HepG2 (cell line): ENCODE results near the gene ZBTB26. TPM values are rescaled to one million over a fixed set of nuclear protein-coding genes. Genes with fewer than 3 reads are reported as not detected.

Experiments
- HHEX ChIP-seq: IDR thresholded peaks from 2 replicates; pipeline ENCODE4 v1.6.1; 2016; ENCODE audit warnings: control low read depth
- KLF16 ChIP-seq, 2 experiments: sonication (generic) in 1 of 2; formaldehyde crosslinking in 1 of 2; IDR thresholded peaks; 2 replicates each; pipeline versions ENCODE4 v1.6.1 to v1.8.0; 2016 to 2023; ENCODE audit warnings: missing genetic modification reagents in 2 of 2, missing compliant biosample characterization in 1 of 2
- MBNL3 ChIP-seq: fragments of 250-450 bp; sonication (Bioruptor Pico); conservative IDR thresholded peaks from 2 replicates; pipeline ENCODE4 v1.8.0; 2022; ENCODE audit warnings: mild to moderate bottlenecking, inconsistent platforms
- NFYB ChIP-seq: sonication (generic); formaldehyde crosslinking; IDR thresholded peaks from 2 replicates; pipeline ENCODE4 v1.4.0; 2020; ENCODE audit warnings: missing genetic modification reagents
- REXO4 ChIP-seq: sonication (generic); formaldehyde crosslinking; IDR thresholded peaks from 2 replicates; pipeline ENCODE4 v1.8.0; 2022; ENCODE audit warnings: missing genetic modification reagents, mild to moderate bottlenecking, borderline replicate concordance
- SALL2 ChIP-seq: sonication (generic); formaldehyde crosslinking; IDR thresholded peaks from 2 replicates; pipeline ENCODE4 v1.8.1; 2023; ENCODE audit warnings: mild to moderate bottlenecking, missing genetic modification reagents, inconsistent platforms
- SRSF1 ChIP-seq: fragments of 200-400 bp; formaldehyde crosslinking; optimal IDR thresholded peaks from 2 replicates; pipeline ENCODE3; 2017; ENCODE audit warnings: mild to moderate bottlenecking, low read depth, low read length, moderate library complexity
- TBL1XR1 ChIP-seq: fragments of 150-350 bp; IDR thresholded peaks from 2 replicates; pipeline ENCODE4 v1.6.1; 2014; ENCODE audit warnings: borderline replicate concordance, low read length; ENCODE audit not compliant: partially characterized antibody
- ZBTB38 ChIP-seq: sonication (generic); formaldehyde crosslinking; IDR thresholded peaks from 2 replicates; pipeline ENCODE4 v1.5.1; 2020; ENCODE audit warnings: mild to moderate bottlenecking, missing genetic modification reagents
- ZNF10 ChIP-seq: sonication (generic); formaldehyde crosslinking; IDR thresholded peaks from 2 replicates; pipeline ENCODE4 v1.4.0; 2020; ENCODE audit warnings: mild to moderate bottlenecking, low read depth, missing genetic modification reagents, borderline replicate concordance
- ZNF3 ChIP-seq: IDR thresholded peaks from 2 replicates; pipeline ENCODE4 v1.7.0; 2017; ENCODE audit warnings: inconsistent platforms
- ZNF432 ChIP-seq: sonication (generic); formaldehyde crosslinking; IDR thresholded peaks from 2 replicates; pipeline ENCODE4 v1.5.0; 2020; ENCODE audit warnings: missing genetic modification reagents, mild to moderate bottlenecking, borderline replicate concordance
- ZNF678 ChIP-seq: sonication (generic); formaldehyde crosslinking; IDR thresholded peaks from 2 replicates; pipeline ENCODE4 v1.4.0; 2020; ENCODE audit warnings: mild to moderate bottlenecking, missing genetic modification reagents
- ZNF883 ChIP-seq: sonication (generic); formaldehyde crosslinking; IDR thresholded peaks from 2 replicates; pipeline ENCODE4 v1.5.1; 2020; ENCODE audit warnings: mild to moderate bottlenecking, missing genetic modification reagents; ENCODE audit errors: not compliant biosample characterization
- polyA plus RNA-seq, 8 experiments: library from polyadenylated mRNA; depleted of rRNA in 3 of 8; stranded (reverse) in 7 of 8; unstranded in 1 of 8; fragments of >200 nt; fragmentation: Illumina TruSeq in 4 of 8; extraction: Trizol in 4 of 8; gene quantifications; 2 replicates each; pipeline versions ENCODE4 v1.2.1 to v1.2.3, GENCODE V29; 2011 to 2016; ENCODE audit warnings: low read depth in 4 of 8, missing spikeins in 1 of 8, mixed read lengths in 1 of 8; ENCODE audit not compliant: insufficient read depth in 1 of 8
- total RNA-seq, 5 experiments: library from RNA; depleted of rRNA; stranded (reverse); fragments of >200 nt; fragmentation: Illumina TruSeq; extraction: Trizol; gene quantifications; 2 replicates each; pipeline ENCODE4 v1.2.3, GENCODE V29; 2016; ENCODE audit warnings: low read depth in 1 of 5
- TF ChIP-seq, protein P1 (sequence below): sonication (generic); formaldehyde crosslinking; IDR thresholded peaks from 2 replicates; pipeline ENCODE4 v1.5.1; 2020; ENCODE audit warnings: missing genetic modification reagents, mild to moderate bottlenecking, borderline replicate concordance
- TF ChIP-seq, protein P2 (sequence below): sonication (generic); formaldehyde crosslinking; IDR thresholded peaks from 2 replicates; pipeline ENCODE4 v1.8.1; 2022; ENCODE audit warnings: mild to moderate bottlenecking, missing genetic modification reagents
- TF ChIP-seq, protein P3 (sequence below): sonication (generic); formaldehyde crosslinking; IDR thresholded peaks from 2 replicates; pipeline ENCODE4 v1.5.1; 2020; ENCODE audit warnings: missing genetic modification reagents, mild to moderate bottlenecking, borderline replicate concordance
- TF ChIP-seq, protein P4 (sequence below): sonication (generic); formaldehyde crosslinking; IDR thresholded peaks from 2 replicates; pipeline ENCODE4 v1.5.1; 2020; ENCODE audit warnings: mild to moderate bottlenecking, missing genetic modification reagents, moderate library complexity
- TF ChIP-seq, protein P5 (sequence below): sonication (generic); formaldehyde crosslinking; IDR thresholded peaks from 2 replicates; pipeline ENCODE4 v1.5.0; 2020; ENCODE audit warnings: missing genetic modification reagents
- TF ChIP-seq, protein P6 (sequence below): sonication (generic); formaldehyde crosslinking; IDR thresholded peaks from 2 replicates; pipeline ENCODE4 v1.8.0; 2022; ENCODE audit warnings: missing genetic modification reagents, mild to moderate bottlenecking, borderline replicate concordance

Gene ZBTB26
- total and polyA plus RNA-seq, 2 of the 13 experiments (the other 11 are each of a cell fraction or from before 2014, with no cell fraction given), result 4.5 to 8.6 TPM

DNA sequence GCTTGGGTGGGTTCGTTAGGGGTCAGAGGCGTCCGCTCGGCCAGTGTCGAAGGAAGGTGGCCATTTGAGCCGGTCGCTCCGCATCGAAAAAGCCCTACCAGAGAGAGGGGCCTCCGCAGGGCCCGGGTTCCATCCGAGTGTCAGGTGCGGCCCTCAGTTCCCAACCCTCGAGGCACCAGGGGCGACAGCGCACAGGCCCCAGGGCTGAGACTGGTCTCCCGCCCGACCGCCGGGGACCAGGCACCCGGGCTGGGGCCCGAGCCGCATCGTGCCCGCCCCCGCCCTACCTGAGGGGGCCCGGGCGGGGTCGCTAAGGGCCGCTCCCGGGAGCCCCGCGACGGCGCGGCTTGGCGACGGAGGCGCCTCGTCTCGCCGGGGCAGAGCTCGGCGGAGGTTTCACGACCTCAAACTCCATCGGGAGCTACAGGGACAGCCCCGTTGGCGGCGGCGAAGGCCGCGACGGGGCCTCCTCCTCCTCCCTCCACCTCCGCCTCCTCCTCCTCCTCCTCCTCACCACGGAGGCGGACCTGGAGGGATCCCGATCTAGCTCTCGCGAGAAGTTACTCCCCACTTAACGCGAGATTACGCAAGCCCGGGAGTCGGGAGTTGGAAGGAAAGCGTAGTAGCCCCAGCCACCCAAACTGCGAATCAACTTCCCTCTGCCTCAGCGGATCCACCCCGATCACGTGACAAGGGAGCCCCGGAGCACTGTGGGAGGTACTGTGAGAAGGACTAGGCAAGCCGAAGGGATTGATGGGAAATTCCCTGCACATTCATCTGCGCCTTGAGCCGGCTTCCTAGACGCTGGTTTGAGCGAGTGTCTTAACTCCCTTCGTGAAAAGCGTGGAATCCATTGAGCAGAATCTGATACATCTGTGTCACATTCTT lies 26.2 kb downstream of the ZBTB26 start, which contains the start of gene RC3H2 (continued):
- TF ChIP-seq, protein P1, sequence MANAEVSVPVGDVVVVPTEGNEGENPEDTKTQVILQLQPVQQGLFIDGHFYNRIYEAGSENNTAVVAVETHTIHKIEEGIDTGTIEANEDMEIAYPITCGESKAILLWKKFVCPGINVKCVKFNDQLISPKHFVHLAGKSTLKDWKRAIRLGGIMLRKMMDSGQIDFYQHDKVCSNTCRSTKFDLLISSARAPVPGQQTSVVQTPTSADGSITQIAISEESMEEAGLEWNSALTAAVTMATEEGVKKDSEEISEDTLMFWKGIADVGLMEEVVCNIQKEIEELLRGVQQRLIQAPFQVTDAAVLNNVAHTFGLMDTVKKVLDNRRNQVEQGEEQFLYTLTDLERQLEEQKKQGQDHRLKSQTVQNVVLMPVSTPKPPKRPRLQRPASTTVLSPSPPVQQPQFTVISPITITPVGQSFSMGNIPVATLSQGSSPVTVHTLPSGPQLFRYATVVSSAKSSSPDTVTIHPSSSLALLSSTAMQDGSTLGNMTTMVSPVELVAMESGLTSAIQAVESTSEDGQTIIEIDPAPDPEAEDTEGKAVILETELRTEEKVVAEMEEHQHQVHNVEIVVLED, result peak; percentile 67; the same call in 1 of the 2 replicates
- TF ChIP-seq ZNF678, result no peak
- TF ChIP-seq, protein P2, sequence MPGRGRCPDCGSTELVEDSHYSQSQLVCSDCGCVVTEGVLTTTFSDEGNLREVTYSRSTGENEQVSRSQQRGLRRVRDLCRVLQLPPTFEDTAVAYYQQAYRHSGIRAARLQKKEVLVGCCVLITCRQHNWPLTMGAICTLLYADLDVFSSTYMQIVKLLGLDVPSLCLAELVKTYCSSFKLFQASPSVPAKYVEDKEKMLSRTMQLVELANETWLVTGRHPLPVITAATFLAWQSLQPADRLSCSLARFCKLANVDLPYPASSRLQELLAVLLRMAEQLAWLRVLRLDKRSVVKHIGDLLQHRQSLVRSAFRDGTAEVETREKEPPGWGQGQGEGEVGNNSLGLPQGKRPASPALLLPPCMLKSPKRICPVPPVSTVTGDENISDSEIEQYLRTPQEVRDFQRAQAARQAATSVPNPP (CRISPR knock-in tag), result no peak
- TF ChIP-seq, protein P3, sequence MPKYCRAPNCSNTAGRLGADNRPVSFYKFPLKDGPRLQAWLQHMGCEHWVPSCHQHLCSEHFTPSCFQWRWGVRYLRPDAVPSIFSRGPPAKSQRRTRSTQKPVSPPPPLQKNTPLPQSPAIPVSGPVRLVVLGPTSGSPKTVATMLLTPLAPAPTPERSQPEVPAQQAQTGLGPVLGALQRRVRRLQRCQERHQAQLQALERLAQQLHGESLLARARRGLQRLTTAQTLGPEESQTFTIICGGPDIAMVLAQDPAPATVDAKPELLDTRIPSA (CRISPR knock-in tag), result peak; percentile 100
- no peak for TF ChIP-seq ZNF883 (CRISPR knock-in tag)
- TF ChIP-seq TBL1XR1, result no peak
- no peak for TF ChIP-seq ZNF3
- no peak for TF ChIP-seq REXO4 (CRISPR knock-in tag)
- TF ChIP-seq, protein P4, sequence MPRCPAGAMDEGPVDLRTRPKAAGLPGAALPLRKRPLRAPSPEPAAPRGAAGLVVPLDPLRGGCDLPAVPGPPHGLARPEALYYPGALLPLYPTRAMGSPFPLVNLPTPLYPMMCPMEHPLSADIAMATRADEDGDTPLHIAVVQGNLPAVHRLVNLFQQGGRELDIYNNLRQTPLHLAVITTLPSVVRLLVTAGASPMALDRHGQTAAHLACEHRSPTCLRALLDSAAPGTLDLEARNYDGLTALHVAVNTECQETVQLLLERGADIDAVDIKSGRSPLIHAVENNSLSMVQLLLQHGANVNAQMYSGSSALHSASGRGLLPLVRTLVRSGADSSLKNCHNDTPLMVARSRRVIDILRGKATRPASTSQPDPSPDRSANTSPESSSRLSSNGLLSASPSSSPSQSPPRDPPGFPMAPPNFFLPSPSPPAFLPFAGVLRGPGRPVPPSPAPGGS (CRISPR knock-in tag), result peak; percentile 59; the same call in 1 of the 2 replicates
- TF ChIP-seq SALL2 (CRISPR knock-in tag), result peak; percentile 46; the same call in 1 of the 2 replicates
- TF ChIP-seq, protein P5, sequence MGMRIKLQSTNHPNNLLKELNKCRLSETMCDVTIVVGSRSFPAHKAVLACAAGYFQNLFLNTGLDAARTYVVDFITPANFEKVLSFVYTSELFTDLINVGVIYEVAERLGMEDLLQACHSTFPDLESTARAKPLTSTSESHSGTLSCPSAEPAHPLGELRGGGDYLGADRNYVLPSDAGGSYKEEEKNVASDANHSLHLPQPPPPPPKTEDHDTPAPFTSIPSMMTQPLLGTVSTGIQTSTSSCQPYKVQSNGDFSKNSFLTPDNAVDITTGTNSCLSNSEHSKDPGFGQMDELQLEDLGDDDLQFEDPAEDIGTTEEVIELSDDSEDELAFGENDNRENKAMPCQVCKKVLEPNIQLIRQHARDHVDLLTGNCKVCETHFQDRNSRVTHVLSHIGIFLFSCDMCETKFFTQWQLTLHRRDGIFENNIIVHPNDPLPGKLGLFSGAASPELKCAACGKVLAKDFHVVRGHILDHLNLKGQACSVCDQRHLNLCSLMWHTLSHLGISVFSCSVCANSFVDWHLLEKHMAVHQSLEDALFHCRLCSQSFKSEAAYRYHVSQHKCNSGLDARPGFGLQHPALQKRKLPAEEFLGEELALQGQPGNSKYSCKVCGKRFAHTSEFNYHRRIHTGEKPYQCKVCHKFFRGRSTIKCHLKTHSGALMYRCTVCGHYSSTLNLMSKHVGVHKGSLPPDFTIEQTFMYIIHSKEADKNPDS (CRISPR knock-in tag), result no peak
- TF ChIP-seq ZNF432 (CRISPR knock-in tag), result no peak
- TF ChIP-seq ZNF10 (CRISPR knock-in tag), result no peak
- peak in 1 of 2 experiments; percentile 49; a peak in 2 of 4 replicates for TF ChIP-seq KLF16 (CRISPR knock-in tag; IDR thresholded peaks at IDR 0.05)
- peak; percentile 26; the same call in 1 of the 2 replicates for TF ChIP-seq ZBTB38 (CRISPR knock-in tag)
- TF ChIP-seq, protein P6, sequence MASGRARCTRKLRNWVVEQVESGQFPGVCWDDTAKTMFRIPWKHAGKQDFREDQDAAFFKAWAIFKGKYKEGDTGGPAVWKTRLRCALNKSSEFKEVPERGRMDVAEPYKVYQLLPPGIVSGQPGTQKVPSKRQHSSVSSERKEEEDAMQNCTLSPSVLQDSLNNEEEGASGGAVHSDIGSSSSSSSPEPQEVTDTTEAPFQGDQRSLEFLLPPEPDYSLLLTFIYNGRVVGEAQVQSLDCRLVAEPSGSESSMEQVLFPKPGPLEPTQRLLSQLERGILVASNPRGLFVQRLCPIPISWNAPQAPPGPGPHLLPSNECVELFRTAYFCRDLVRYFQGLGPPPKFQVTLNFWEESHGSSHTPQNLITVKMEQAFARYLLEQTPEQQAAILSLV, result no peak; the same call in 1 of the 2 replicates
- no peak for TF ChIP-seq MBNL3 (CRISPR knock-in tag)
- TF ChIP-seq NFYB (CRISPR knock-in tag), result peak; percentile 60
- peak; percentile 44 for TF ChIP-seq SRSF1
- no peak for TF ChIP-seq HHEX (CRISPR knock-in tag)
